GM18499 (cell line): Measurements from ENCODE around the gene TLE2.
"Not testable (repeated sequence)": the region's sequence is repeated elsewhere in the genome, so short reads cannot be mapped to it uniquely, and the experiment has no call there.

Source experiments
- ATAC-seq: cut with Tn5 transposase; IDR thresholded peaks from one replicate; pipeline ENCODE4 v1.9.1; 2021; ENCODE audit warnings: moderate number of reproducible peaks; ENCODE audit not compliant: insufficient read depth, unreplicated experiment

Gene TLE2

GRCh38 chr19:3056417-3057088, 27.5 kb upstream of the TLE2 start:
- ATAC-seq = no peak

GRCh38 chr19:3055741-3056416, 26.8 kb upstream of the TLE2 start:
- no peak for ATAC-seq

GRCh38 chr19:3054972-3055740, 26.1 kb upstream of the TLE2 start:
- no peak for ATAC-seq

- ATAC-seq = no peak
Observed at GRCh38 chr19:3054265-3054971, 25.3 kb upstream of the TLE2 start.

- ATAC-seq = no peak
Observed at GRCh38 chr19:3053780-3054179, 24.7 kb upstream of the TLE2 start.

- ATAC-seq = no peak
Observed at GRCh38 chr19:3053218-3053621, 24.1 kb upstream of the TLE2 start.

- not testable (repeated sequence) for ATAC-seq
Observed at GRCh38 chr19:3050016-3050415, 20.9 kb upstream of the TLE2 start.

- no peak for ATAC-seq
Observed at GRCh38 chr19:3049089-3049488, 20.0 kb upstream of the TLE2 start.

GRCh38 chr19:3048190-3048533, 19.1 kb upstream of the TLE2 start:
- ATAC-seq = no peak

GRCh38 chr19:3047496-3048189, 18.6 kb upstream of the TLE2 start:
- ATAC-seq = no peak

- no peak for ATAC-seq
Observed at GRCh38 chr19:3046698-3047495, 17.8 kb upstream of the TLE2 start.

GRCh38 chr19:3045885-3046697, 17.0 kb upstream of the TLE2 start:
- ATAC-seq = no peak

GRCh38 chr19:3045191-3045590, 16.1 kb upstream of the TLE2 start:
- no peak for ATAC-seq

- no peak for ATAC-seq
Observed at GRCh38 chr19:3042621-3043267, 13.7 kb upstream of the TLE2 start.

GRCh38 chr19:3041761-3042620, 12.9 kb upstream of the TLE2 start:
- no peak for ATAC-seq

GRCh38 chr19:3041327-3041726, 12.2 kb upstream of the TLE2 start:
- no peak for ATAC-seq

- no peak for ATAC-seq
Observed at GRCh38 chr19:3039641-3040077, 10.6 kb upstream of the TLE2 start.
